ENCODE measurements around the gene CTAGE1.
"Not testable (repeated sequence)": the region's sequence is repeated elsewhere in the genome, so short reads cannot be mapped to it uniquely, and the experiment has no call there.

The CTAGE1 gene

GRCh38 chr18:22434973-22435608 is 17.4 kb upstream of the CTAGE1 start:
- peak; percentile 46 for DNase-seq (ENCODE audit: low spot score)

GRCh38 chr18:22433956-22434355 is 16.2 kb upstream of the CTAGE1 start:
- no peak for DNase-seq (ENCODE audit: low spot score)

- peak; percentile 86 for DNase-seq (ENCODE audit: low spot score)
These were observed 15.0 kb upstream of the CTAGE1 start for GRCh38 chr18:22432657-22433137.

- DNase-seq (ENCODE audit: low spot score) = no peak
These were observed 11.8 kb upstream of the CTAGE1 start for GRCh38 chr18:22429564-22429963.

- no peak for DNase-seq (ENCODE audit: low spot score)
These were observed 11.0 kb upstream of the CTAGE1 start for GRCh38 chr18:22428672-22429071.

- no peak for DNase-seq (ENCODE audit: low spot score)
These were observed 10.3 kb upstream of the CTAGE1 start for GRCh38 chr18:22427822-22428549.

- no peak for DNase-seq (ENCODE audit: low spot score)
These were observed 6.8 kb upstream of the CTAGE1 start for GRCh38 chr18:22424565-22424963.

- no peak for DNase-seq (ENCODE audit: low spot score)
These were observed 6.3 kb upstream of the CTAGE1 start for GRCh38 chr18:22423878-22424564.

- peak; percentile 25 for DNase-seq (ENCODE audit: low spot score)
These were observed 5.3 kb upstream of the CTAGE1 start for GRCh38 chr18:22422909-22423548.

- no peak for DNase-seq (ENCODE audit: low spot score)
These were observed 2.9 kb upstream of the CTAGE1 start for GRCh38 chr18:22420652-22421051.

- no peak for DNase-seq (ENCODE audit: low spot score)
These were observed 5.4 kb downstream of the CTAGE1 start for GRCh38 chr18:22412176-22412911.

GRCh38 chr18:22411446-22411845 is 6.3 kb downstream of the CTAGE1 start:
- no peak for DNase-seq (ENCODE audit: low spot score)

GRCh38 chr18:22410126-22410525 is 7.6 kb downstream of the CTAGE1 start:
- DNase-seq (ENCODE audit: low spot score) = no peak

GRCh38 chr18:22409445-22409844 is 8.3 kb downstream of the CTAGE1 start:
- no peak for DNase-seq (ENCODE audit: low spot score)

- no peak for DNase-seq (ENCODE audit: low spot score)
These were observed 9.7 kb downstream of the CTAGE1 start for GRCh38 chr18:22408059-22408458.

- DNase-seq (ENCODE audit: low spot score) = no peak
These were observed 12.6 kb downstream of the CTAGE1 start for GRCh38 chr18:22405142-22405541.

GRCh38 chr18:22403950-22404349 is 13.8 kb downstream of the CTAGE1 start:
- DNase-seq (ENCODE audit: low spot score) = no peak

- no peak for DNase-seq (ENCODE audit: low spot score)
These were observed 17.8 kb downstream of the CTAGE1 start for GRCh38 chr18:22399949-22400348.

- no peak for DNase-seq (ENCODE audit: low spot score)
These were observed 19.3 kb downstream of the CTAGE1 start for GRCh38 chr18:22398464-22398863.

- DNase-seq (ENCODE audit: low spot score) = no peak
These were observed 23.3 kb downstream of the CTAGE1 start for GRCh38 chr18:22394428-22394827.

- not testable (repeated sequence) for DNase-seq (ENCODE audit: low spot score)
These were observed 24.6 kb downstream of the CTAGE1 start for GRCh38 chr18:22393164-22393563.

Data from hepatic stellate cell (primary cell).